NB4 (cell line): ENCODE measurements around the gene RALB.

Experiments
- DNase-seq: peaks from one replicate; pipeline ENCODE4 v3.0.0; 2010; ENCODE audit warnings: low read depth
- H3K4me3 ChIP-seq: one replicate; pipeline ENCODE4 v1.5.1; 2011; ENCODE audit warnings: mild to moderate bottlenecking, low read depth, low read length, moderate library complexity
- MAX ChIP-seq: IDR thresholded peaks from 2 replicates; pipeline ENCODE4 v1.6.1; 2011; ENCODE audit warnings: low read depth, low read length
- MYC ChIP-seq: IDR thresholded peaks from 2 replicates; pipeline ENCODE4 v1.6.1; 2011; ENCODE audit warnings: low read depth, low read length
- POLR2A ChIP-seq: IDR thresholded peaks from 2 replicates; pipeline ENCODE4 v1.6.1; 2011; ENCODE audit warnings: mild to moderate bottlenecking; ENCODE audit not compliant: insufficient read length; ENCODE audit errors: extremely low read depth
- TF ChIP-seq, protein P1 (sequence below): IDR thresholded peaks from one replicate; pipeline ENCODE4 v1.5.1; 2012; ENCODE audit warnings: low read depth, low read length

RALB gene

GRCh38 chr2:120228503-120228902, 24.1 kb upstream of the RALB start:
- TF ChIP-seq MAX (no peak), POLR2A (no peak), MYC (no peak)
- TF ChIP-seq, protein P1, sequence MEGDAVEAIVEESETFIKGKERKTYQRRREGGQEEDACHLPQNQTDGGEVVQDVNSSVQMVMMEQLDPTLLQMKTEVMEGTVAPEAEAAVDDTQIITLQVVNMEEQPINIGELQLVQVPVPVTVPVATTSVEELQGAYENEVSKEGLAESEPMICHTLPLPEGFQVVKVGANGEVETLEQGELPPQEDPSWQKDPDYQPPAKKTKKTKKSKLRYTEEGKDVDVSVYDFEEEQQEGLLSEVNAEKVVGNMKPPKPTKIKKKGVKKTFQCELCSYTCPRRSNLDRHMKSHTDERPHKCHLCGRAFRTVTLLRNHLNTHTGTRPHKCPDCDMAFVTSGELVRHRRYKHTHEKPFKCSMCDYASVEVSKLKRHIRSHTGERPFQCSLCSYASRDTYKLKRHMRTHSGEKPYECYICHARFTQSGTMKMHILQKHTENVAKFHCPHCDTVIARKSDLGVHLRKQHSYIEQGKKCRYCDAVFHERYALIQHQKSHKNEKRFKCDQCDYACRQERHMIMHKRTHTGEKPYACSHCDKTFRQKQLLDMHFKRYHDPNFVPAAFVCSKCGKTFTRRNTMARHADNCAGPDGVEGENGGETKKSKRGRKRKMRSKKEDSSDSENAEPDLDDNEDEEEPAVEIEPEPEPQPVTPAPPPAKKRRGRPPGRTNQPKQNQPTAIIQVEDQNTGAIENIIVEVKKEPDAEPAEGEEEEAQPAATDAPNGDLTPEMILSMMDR = no peak
- no peak for DNase-seq
- no peak overlapping the region for H3K4me3 ChIP-seq

DNA sequence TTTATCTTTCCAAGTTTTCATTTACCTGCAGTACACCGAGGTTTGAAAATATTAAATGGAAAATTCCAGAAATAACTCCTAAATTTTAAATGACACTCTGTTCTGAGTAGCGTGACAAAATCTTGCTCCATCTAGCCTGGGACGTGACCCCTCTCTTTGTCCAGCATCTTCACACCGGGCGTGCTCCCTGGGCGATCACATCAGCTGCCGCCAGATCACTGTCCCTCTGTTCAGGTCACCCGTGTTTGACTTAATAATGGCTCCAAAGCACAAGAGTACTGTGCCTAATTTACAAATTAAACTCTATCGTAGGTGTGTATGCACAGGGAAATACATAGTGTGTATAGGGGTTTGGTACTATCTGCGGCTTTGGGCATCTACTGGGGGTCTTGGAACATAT, 23.3 kb upstream of the RALB start:
- DNase-seq = no peak
- no peak for TF ChIP-seq POLR2A
- no peak for TF ChIP-seq MYC
- TF ChIP-seq MAX = no peak
- TF ChIP-seq, protein P1 = no peak
- H3K4me3 ChIP-seq = no peak overlapping the region

GRCh38 chr2:120230515-120231471, 21.9 kb upstream of the RALB start:
- no peak for DNase-seq
- TF ChIP-seq MAX = no peak
- TF ChIP-seq POLR2A = no peak
- TF ChIP-seq, protein P1 = no peak
- TF ChIP-seq MYC = no peak
- H3K4me3 ChIP-seq = no peak overlapping the region

DNA sequence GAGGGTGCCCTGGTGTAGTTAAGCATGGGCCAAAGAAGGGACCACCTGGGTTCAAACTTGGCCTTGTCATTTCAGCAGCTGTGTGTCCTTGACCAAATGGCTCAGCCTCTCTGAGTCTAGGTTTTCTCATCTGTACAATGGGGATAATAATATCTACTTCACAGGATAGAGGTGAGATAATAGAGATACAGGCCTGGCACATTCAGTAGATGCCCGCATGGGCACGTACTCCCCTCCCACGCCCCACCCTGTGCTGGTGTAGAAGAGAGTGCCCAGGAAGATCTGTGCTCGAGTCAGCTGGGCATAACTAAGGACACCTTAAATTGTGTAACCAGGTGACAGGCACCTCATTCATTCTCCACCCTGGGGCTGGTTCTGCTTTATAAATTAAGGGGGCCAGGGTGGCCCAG, 21.1 kb upstream of the RALB start:
- TF ChIP-seq, protein P1 = no peak
- TF ChIP-seq POLR2A (no peak), MYC (no peak), MAX (no peak)
- DNase-seq = no peak

GRCh38 chr2:120231974-120232635, 20.5 kb upstream of the RALB start:
- TF ChIP-seq POLR2A (no peak), MAX (no peak), MYC (no peak)
- TF ChIP-seq, protein P1 = no peak
- no peak overlapping the region for H3K4me3 ChIP-seq
- DNase-seq = no peak

More for the DNA sequence above, 21.1 kb upstream of the RALB start:
- H3K4me3 ChIP-seq = no peak overlapping the region
